NCI-H526 treated with DMSO at 0.1 percent for 48 hours (cell line): ENCODE measurements around the gene PRDM16.

ENCODE experiments used
- DNase-seq: peaks from one replicate; lab custom pipeline; 2025; lab: John Stamatoyannopoulos, UW

PRDM16 gene

GRCh38 chr1:3451994-3452865 lies 383.2 kb downstream of the PRDM16 start:
- no peak for DNase-seq

GRCh38 chr1:3452866-3453175 lies 383.8 kb downstream of the PRDM16 start:
- DNase-seq = no peak

GRCh38 chr1:3453203-3453761 lies 384.3 kb downstream of the PRDM16 start:
- peak; percentile 35 for DNase-seq

GRCh38 chr1:3453891-3454810 lies 385.1 kb downstream of the PRDM16 start, which contains the start of gene ARHGEF16:
TSS of gene ARHGEF16 (plus strand) at chr1:3454665. CDS start at chr1:3463085, 8,420 bp downstream.
- peak; percentile 61 for DNase-seq

- DNase-seq = no peak
These were observed 386.0 kb downstream of the PRDM16 start for GRCh38 chr1:3454811-3455618.

- no peak for DNase-seq
These were observed 386.9 kb downstream of the PRDM16 start for GRCh38 chr1:3455670-3456448.

- peak; percentile 42 for DNase-seq
These were observed 387.5 kb downstream of the PRDM16 start for GRCh38 chr1:3456449-3456963.

- no peak for DNase-seq
These were observed 388.2 kb downstream of the PRDM16 start for GRCh38 chr1:3456964-3457909.

GRCh38 chr1:3457910-3458883 lies 389.2 kb downstream of the PRDM16 start:
- no peak for DNase-seq

GRCh38 chr1:3459051-3459908 lies 390.3 kb downstream of the PRDM16 start:
- DNase-seq = no peak

- peak; percentile 4 for DNase-seq
These were observed 391.1 kb downstream of the PRDM16 start for GRCh38 chr1:3459940-3460671.

GRCh38 chr1:3460672-3461131 lies 391.7 kb downstream of the PRDM16 start:
- DNase-seq = no peak

GRCh38 chr1:3461238-3461933 lies 392.4 kb downstream of the PRDM16 start:
- DNase-seq = no peak

- DNase-seq = no peak
These were observed 392.9 kb downstream of the PRDM16 start for GRCh38 chr1:3461934-3462275.

GRCh38 chr1:3462356-3463012 lies 393.5 kb downstream of the PRDM16 start:
- no peak for DNase-seq
